ENCODE data around the gene C1QTNF12.

The C1QTNF12 gene

DNA sequence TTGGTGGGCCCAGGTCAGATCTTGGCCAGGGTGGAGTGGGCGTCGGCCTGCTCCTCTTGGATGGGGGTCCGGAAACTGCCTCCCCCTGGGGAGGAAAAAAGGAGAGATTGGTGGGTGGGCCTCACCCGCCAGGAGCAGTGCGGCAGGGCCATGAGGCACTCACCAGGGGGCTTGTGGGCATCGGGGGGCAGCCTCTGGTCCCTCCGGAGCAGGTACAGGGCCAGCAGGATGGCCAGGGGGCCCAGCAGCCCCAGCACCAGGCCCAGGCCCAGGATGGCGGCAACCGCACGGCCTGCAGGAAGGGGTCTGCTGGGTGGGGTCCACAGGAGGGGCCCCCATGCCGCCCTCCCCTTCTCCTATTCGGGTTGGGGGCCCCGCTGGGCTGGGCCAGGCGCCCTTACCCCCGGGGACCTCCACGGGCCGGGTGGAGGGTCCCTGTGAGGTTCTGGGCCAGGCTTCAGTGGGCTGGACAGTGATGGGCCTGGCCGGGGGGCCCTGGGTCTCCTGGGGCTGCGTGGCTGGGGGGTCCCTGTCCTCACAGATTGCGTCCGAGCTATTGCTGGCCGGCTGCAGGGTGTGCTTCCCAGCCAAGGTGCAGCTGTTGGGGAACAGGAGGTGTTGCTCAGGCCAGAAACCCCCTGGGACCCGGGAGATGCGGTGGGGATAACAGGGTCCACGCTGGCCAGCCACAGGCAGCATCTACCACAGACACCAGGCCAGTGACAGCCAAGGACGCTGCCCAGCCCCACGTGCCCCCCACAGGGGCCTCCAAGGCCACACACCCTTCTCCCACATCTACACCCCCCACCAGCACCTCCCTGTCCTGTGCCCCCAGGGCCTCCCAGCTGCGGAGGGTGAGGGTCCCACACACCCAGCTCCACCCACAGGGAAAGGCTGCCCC lies 34.7 kb downstream of the C1QTNF12 start:
- DNase-seq (ENCODE audit: extremely low read depth, low read depth): no peak
- TF ChIP-seq, protein P1, sequence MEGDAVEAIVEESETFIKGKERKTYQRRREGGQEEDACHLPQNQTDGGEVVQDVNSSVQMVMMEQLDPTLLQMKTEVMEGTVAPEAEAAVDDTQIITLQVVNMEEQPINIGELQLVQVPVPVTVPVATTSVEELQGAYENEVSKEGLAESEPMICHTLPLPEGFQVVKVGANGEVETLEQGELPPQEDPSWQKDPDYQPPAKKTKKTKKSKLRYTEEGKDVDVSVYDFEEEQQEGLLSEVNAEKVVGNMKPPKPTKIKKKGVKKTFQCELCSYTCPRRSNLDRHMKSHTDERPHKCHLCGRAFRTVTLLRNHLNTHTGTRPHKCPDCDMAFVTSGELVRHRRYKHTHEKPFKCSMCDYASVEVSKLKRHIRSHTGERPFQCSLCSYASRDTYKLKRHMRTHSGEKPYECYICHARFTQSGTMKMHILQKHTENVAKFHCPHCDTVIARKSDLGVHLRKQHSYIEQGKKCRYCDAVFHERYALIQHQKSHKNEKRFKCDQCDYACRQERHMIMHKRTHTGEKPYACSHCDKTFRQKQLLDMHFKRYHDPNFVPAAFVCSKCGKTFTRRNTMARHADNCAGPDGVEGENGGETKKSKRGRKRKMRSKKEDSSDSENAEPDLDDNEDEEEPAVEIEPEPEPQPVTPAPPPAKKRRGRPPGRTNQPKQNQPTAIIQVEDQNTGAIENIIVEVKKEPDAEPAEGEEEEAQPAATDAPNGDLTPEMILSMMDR (IDR thresholded peaks at IDR 0.05; ENCODE audit: low read depth, low read length): no peak

DNA sequence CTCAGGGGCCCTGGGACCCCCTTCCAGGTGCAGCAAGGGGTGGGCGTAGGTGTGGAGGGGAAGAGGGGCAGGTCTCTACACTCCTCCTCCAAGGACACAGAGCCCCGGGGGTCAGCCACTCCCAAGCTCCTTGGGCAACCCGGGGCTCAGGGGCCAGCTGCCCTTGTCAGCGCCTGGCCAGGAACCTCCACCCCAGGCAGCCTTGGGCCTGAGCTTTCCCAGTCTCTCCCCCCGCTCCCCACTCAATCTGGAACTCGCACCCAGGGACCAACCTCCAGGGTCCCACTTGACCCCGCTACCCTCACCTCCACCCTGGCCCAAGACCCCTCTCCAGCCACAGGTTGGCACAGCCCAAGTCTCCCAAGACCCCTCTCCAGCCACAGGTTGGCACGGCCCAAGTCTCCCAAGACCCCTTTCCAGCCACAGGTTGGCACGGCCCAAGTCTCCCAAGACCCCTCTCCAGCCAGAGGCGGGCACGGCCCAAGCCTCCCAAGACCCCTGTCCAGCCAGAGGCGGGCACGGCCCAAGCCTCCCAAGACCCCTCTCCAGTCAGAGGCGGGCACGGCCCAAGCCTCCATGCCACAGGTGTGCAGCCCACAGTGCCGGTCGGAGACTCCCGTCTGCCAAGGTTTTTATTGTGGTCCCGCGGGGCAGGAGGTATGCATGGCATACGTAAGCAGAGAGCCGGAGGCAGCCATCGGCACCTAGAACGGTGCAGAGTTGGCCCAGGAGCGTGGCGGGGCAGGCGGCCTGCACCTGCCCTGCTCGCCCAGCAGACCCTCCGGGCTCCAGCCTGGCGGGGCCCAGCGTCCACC lies 35.6 kb downstream of the C1QTNF12 start:
- no peak for DNase-seq (ENCODE audit: extremely low read depth, low read depth)
- TF ChIP-seq, protein P1 (IDR thresholded peaks at IDR 0.05; ENCODE audit: low read depth, low read length): no peak

DNA sequence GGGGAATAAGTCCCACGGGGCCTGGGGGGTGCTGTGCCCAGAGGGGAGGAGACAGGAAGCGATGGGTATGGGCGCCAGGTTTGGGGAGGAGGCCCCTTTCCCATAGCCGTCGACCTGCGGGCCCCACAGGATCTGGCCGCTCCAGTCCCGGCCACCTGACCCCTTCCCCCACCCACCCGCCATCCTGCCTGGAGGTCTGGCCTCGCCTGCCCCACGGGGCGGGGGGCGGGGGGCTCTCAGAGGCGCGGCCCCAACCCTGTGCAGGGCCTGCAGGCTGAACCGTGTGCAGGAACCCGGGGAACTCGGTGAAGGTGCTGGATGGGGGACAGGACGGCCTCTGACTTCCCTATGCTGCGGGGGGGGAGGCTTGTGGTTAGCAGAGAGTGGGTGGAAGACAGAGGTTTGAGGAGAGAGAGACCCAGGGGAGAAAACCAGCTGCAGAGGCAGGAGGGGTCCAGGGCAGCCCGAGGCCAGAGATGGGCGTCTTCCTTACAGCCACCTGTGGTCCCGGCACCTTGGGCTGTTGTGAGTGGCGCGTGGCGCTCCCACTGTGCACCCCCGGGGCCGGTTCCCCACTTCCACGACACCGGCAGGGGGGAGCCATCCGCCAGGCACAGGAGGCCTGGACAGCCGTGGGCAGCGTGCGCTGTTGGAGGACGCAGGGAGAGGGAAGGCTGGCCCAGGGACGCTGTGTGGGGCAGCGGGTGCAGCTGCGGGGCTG lies 37.6 kb downstream of the C1QTNF12 start:
- TF ChIP-seq, protein P1 (IDR thresholded peaks at IDR 0.05; ENCODE audit: low read depth, low read length): no peak
- DNase-seq (ENCODE audit: extremely low read depth, low read depth): no peak

DNA sequence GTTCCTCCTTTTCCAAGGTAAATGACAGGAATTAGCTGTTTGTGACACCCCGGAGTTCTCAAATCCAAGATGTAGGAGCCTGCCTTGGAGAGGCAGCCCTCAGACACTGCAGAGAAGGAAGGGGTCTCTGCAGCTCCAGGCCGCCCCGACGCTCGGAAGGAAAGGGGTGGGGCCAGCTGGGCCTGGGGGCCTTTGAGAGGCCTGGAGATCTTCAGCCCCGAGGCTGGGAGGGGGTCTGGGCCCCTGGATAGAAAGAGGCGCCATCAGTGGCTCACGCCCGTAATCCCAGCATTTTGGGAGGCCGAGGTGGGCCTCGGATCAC lies 39.0 kb downstream of the C1QTNF12 start:
- TF ChIP-seq, protein P1 (IDR thresholded peaks at IDR 0.05; ENCODE audit: low read depth, low read length): no peak

DNA sequence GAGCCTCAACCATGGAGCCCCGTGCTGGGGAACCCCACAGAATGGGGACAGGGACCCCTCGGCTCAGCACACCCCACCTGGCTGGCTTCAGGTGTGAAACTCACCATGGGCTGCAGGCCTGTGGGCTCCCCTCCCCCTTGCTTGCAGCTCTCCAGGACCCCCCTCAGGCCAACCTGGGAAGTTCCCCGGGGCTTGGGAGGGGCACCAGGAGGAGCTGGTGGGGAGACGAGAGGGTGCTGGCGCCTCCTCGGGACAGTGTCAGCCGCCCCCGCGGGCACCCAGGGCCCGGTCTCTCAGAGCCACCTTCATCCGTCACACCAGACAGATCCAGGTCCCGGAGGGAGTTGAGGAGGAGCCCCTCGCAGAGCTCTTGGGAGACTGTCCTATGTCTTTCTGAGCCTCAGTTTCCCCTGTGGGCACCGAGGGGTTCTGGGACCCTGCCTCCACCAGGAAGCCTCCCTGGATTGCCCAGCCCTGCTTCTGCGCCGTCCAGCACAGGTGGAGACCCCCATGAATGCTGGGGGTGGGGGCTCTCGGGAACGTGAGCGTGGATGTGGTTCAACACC lies 39.5 kb downstream of the C1QTNF12 start:
- TF ChIP-seq, protein P1 (IDR thresholded peaks at IDR 0.05; ENCODE audit: low read depth, low read length): no peak
- DNase-seq (ENCODE audit: extremely low read depth, low read depth): no peak

More for the DNA sequence above, 39.0 kb downstream of the C1QTNF12 start:
- DNase-seq (ENCODE audit: extremely low read depth, low read depth): no peak

DNA sequence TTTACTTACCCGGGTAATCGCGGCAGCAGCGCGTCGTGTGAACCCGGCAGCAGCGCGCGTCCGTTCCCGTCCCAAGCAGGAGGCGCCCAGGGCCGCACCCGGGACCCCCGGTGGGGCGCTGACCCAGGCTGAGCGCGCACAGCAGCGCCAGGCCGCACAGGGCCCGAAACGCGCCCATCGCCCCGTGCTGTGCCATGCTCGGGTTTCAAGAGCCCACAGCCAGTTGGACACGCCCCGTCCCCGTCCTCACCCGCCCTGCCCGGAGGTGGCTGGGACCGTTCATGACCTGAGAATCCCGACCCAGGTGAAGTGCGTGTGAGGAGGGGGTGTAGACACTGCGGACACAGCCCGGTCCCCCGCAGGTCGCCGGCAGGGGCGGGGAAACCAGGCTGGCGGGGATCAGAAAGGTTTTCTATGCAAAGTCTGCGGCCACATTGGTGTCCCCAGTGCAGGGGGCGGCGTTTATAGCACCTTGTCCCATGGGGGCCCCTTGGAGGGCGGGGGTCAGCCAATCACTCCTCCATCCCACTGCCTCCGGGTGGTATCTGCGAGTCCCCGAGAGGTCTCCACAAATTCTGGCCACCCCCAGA lies 40.1 kb downstream of the C1QTNF12 start, which contains the start of gene TNFRSF18:
TNFRSF18 (minus strand) TSS at position 217 of the 590 bp plus-strand sequence; CDS start at position 196, 21 bp downstream.
- TF ChIP-seq, protein P1 (IDR thresholded peaks at IDR 0.05; ENCODE audit: low read depth, low read length): no peak
- no peak for DNase-seq (ENCODE audit: extremely low read depth, low read depth)
